GM12873 (cell line): Measurements from ENCODE around the gene MYCL.

Experiments
- TF ChIP-seq, protein P1 (sequence below): IDR thresholded peaks from 2 replicates; pipeline ENCODE4 v1.5.1; 2012; ENCODE audit warnings: low read depth, mild to moderate bottlenecking, moderate library complexity, low read length, control low read depth; ENCODE audit not compliant: insufficient read depth; ENCODE audit errors: missing control alignments

The MYCL gene

DNA sequence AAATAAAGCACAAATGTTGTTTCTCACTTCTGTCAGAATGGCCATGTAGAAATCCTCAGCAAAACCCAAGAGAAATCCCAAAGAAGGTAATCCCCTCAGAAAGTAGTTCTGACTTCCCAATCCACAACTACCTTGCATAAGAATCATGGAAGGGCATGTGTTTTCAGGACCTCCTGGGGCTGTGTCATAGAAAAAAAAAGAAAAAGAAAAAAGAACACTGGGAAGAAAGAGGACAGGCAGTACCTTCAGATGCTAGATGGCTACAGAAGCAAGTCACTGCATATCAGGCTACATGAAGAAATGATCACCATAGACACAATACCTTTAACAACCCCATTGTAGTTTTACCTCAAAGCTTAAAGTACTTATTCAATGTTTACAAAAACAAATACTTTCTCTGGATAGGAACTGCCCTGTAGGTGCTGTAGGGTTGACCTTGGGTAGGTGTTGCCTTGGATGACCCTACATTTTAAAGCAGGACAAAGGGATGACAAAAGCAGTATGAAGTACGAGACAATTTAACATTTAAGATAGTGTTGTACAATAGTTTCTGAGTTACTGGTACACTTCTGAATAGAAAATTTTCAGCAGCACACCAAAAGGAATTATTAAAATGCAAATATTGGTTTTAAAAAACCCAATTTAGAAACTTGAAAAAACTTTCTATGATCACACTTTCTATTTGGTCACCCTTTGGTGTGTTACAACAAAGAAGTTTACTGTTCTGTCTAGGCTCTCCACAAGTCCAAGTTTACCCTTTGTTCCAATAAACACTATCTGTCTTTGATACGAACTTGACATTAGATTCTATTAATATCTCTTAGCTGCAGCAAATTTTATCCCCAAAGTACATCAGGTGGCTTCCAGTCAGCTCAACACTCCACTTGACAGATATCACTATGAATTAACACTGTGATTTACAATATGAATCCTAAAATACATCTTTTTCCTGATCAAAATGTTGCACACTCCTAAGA is 23.4 kb downstream of the MYCL start:
- TF ChIP-seq, protein P1, sequence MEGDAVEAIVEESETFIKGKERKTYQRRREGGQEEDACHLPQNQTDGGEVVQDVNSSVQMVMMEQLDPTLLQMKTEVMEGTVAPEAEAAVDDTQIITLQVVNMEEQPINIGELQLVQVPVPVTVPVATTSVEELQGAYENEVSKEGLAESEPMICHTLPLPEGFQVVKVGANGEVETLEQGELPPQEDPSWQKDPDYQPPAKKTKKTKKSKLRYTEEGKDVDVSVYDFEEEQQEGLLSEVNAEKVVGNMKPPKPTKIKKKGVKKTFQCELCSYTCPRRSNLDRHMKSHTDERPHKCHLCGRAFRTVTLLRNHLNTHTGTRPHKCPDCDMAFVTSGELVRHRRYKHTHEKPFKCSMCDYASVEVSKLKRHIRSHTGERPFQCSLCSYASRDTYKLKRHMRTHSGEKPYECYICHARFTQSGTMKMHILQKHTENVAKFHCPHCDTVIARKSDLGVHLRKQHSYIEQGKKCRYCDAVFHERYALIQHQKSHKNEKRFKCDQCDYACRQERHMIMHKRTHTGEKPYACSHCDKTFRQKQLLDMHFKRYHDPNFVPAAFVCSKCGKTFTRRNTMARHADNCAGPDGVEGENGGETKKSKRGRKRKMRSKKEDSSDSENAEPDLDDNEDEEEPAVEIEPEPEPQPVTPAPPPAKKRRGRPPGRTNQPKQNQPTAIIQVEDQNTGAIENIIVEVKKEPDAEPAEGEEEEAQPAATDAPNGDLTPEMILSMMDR, result no peak

- TF ChIP-seq, protein P1, result no peak
These were observed 24.4 kb downstream of the MYCL start for GRCh38 chr1:39877231-39877778.

DNA sequence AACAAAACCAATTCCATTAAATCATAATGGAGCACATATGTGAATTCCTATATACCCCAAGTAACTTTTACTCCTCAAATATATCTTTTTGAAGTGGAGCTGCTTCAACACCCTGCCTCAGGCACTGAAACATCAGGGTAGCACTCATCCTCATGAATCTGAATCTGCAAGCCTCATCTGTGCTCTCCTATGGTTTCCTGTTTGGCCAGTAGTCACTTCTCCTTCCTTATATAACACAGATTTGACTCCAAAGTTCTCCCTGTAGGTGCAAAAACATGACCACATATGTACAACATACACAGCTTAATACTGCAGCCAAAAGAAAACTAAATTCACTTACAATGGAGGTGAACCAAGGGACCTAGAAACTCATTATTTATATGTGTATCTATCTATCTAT is 25.6 kb downstream of the MYCL start:
- TF ChIP-seq, protein P1, result no peak

DNA sequence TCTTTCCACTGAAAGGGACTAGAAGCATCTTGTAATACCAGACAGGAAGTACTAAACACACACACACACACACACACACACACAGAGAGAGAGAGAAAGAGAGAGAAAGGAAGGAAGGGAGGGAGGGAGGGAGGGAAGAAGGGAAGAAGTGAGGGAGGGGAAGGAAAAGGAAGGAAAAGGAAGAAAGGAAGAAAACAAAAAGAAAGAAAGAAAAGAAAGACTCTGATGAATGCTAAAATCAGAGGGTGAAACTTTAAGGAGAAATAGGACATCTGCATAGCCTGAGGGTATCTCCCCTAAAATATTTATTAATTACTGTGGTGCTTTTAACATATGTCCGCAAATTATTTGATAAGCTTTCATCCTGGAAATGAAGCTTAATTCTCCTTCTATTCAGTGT is 29.0 kb downstream of the MYCL start:
- TF ChIP-seq, protein P1, result no peak

GRCh38 chr1:39871796-39872195 is 29.9 kb downstream of the MYCL start:
- TF ChIP-seq, protein P1, result no peak

- TF ChIP-seq, protein P1, result no peak
These were observed 35.0 kb downstream of the MYCL start for GRCh38 chr1:39866767-39867166.

DNA sequence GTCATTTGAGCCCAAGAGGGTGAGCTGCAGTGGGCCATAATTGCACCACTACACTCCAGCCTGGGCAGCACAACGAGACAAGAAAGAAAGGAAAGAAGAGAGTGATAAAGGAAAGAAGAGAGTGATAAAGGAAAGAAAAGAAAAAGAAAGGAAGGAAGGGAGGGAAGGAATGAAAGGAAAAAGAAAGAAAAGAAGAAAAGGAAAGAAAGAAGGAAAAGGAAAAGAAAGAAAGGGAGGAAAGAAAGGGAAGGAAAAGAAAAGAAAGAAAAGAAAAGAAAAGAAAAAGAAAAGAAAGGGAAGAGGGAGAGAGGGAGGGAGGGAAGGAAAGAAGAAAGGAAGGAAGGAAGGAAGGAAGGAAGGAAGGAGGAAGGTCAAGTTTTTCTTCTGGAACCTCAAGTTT is 36.0 kb downstream of the MYCL start:
- TF ChIP-seq, protein P1, result no peak
